OCI-LY3 (cell line): ENCODE results near the gene MNDA.

ENCODE experiments used
- H2AFZ ChIP-seq: fragments of 200-600, 300-600 bp; shearing (Covaris generic); 2 replicates; pipeline ENCODE4 v1.6.0; 2014; ENCODE audit warnings: antibody characterized with exemption, low read depth, low read length
- H3K27ac ChIP-seq: fragments of 200-600, 300-600 bp; sonication (generic); 2 replicates; pipeline ENCODE4 v1.5.1; 2014; ENCODE audit warnings: mild to moderate bottlenecking, low read length, moderate library complexity, mixed read lengths
- H3K27me3 ChIP-seq: fragments of 200-600, 300-600 bp; sonication (generic); 2 replicates; pipeline ENCODE4 v1.6.1; 2014; ENCODE audit warnings: low read depth, low read length, mixed read lengths
- H3K36me3 ChIP-seq: fragments of 200-600, 300-600 bp; sonication (generic); replicated peaks from 2 replicates; pipeline ENCODE3; 2014; ENCODE audit warnings: low read depth, low read length, mixed read lengths
- H3K4me1 ChIP-seq: fragments of 300-600, 200-600 bp; sonication (generic); 2 replicates; pipeline ENCODE4 v1.6.1; 2014; ENCODE audit warnings: low read length, mixed read lengths
- H3K4me2 ChIP-seq: fragments of 200-600, 300-600 bp; sonication (generic); 2 replicates; pipeline ENCODE4 v1.6.1; 2014; ENCODE audit warnings: low read length, mixed read lengths
- H3K4me3 ChIP-seq: fragments of 300-600, 200-600 bp; sonication (generic); 2 replicates; pipeline ENCODE4 v1.5.1; 2014; ENCODE audit warnings: antibody characterized with exemption, mild to moderate bottlenecking, low read length, moderate library complexity
- H3K79me2 ChIP-seq: fragments of 300-600, 200-600 bp; shearing (Covaris generic); 2 replicates; pipeline ENCODE4 v1.6.1; 2014; ENCODE audit warnings: mild to moderate bottlenecking, low read length, mixed read lengths
- H3K9ac ChIP-seq: fragments of 300-600, 200-600 bp; shearing (Covaris generic); 2 replicates; pipeline ENCODE4 v1.6.0; 2014; ENCODE audit warnings: mild to moderate bottlenecking, low read length, moderate library complexity
- H3K9me3 ChIP-seq: fragments of 200-600, 300-600 bp; shearing (Covaris generic); 2 replicates; pipeline ENCODE4 v1.6.1; 2014; ENCODE audit warnings: low read length, mixed read lengths; ENCODE audit not compliant: insufficient read depth
- H4K20me1 ChIP-seq: fragments of 200-600, 300-600 bp; sonication (generic); 2 replicates; pipeline ENCODE4 v1.6.1; 2016; ENCODE audit warnings: low read length, mixed read lengths; ENCODE audit not compliant: insufficient read depth
- CTCF ChIP-seq: fragments of 200-600, 300-600 bp; sonication (generic); IDR thresholded peaks from 2 replicates; pipeline ENCODE4 v1.5.1; 2014; ENCODE audit warnings: antibody characterized with exemption, low read length, low read depth
- EZH2phosphoT487 ChIP-seq: fragments of 200-600 bp; shearing (Covaris generic); IDR thresholded peaks from 2 replicates; pipeline ENCODE4 v1.6.1; 2018; ENCODE audit warnings: antibody characterized with exemption, mixed run types, low read depth

Gene MNDA

GRCh38 chr1:158806916-158807536, 24.1 kb upstream of the MNDA start:
- H3K4me3 ChIP-seq: no peak overlapping the region
- H3K36me3 ChIP-seq: no peaks in the 10 kb centered on the region
- H3K4me1 ChIP-seq: peaks cover 16% of the 10 kb centered on the region
- no peaks in the 10 kb centered on the region for H4K20me1 ChIP-seq
- no peak overlapping the region for H3K27ac ChIP-seq
- H3K9me3 ChIP-seq: no peaks in the 10 kb centered on the region
- H2AFZ ChIP-seq: no peak overlapping the region
- H3K79me2 ChIP-seq: no peaks in the 10 kb centered on the region
- H3K27me3 ChIP-seq: no peaks in the 10 kb centered on the region
- TF ChIP-seq CTCF (no peak), EZH2phosphoT487 (no peak)
- H3K4me2 ChIP-seq: no peak overlapping the region
- H3K9ac ChIP-seq: no peak overlapping the region

DNA sequence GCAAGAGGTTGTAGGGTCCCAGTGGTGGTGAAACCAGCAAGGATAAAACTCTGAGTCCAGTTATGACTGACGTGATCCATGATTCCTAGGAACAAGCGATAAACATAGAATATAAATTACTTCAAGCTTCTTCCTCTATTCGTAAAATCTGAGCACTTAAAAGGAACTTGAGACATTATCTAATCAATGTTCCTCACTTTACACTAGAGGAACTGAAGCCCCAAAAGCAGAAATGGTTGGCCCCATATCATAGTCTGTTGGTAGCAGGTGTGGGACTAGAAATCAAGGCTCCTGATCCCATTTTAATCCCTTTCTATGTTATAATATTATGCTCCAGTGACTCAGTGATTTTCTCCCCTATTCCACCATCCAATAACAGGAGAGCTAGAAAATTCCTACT, 21.9 kb upstream of the MNDA start:
- no peaks in the 10 kb centered on the region for H3K36me3 ChIP-seq
- H3K9ac ChIP-seq: no peak overlapping the region
- no peak overlapping the region for H3K4me3 ChIP-seq
- H2AFZ ChIP-seq: no peak overlapping the region
- H4K20me1 ChIP-seq: no peaks in the 10 kb centered on the region
- peaks cover 16% of the 10 kb centered on the region for H3K4me1 ChIP-seq
- H3K27me3 ChIP-seq: no peaks in the 10 kb centered on the region
- H3K9me3 ChIP-seq: no peaks in the 10 kb centered on the region
- H3K79me2 ChIP-seq: no peaks in the 10 kb centered on the region
- peak overlapping the region; percentile 6 for H3K4me2 ChIP-seq
- TF ChIP-seq CTCF: no peak
- TF ChIP-seq EZH2phosphoT487: no peak
- H3K27ac ChIP-seq: 0 out of 2 replicates have a peak overlapping the region, but pooled peaks have one; percentile 1

DNA sequence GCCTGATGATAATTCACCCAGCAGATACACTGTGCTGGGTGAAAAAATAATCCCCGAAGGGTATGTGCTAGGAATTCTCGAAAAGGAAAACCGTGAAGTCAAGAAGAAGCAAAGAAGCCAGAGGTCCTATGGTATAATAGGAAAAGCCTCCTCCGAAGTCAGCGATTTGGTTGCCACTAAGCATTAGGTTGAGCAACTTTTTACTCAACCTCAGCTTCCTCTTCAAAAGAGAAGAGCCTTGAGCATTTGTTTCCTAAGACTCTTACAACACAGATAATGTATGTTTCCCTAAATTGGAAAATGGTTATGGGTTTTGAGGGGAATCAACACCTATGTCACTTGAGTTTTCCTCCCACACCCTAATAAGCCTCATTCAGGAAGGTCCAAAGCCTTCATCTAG, 21.3 kb upstream of the MNDA start:
- no peak overlapping the region for H3K27ac ChIP-seq
- H2AFZ ChIP-seq: no peak overlapping the region
- no peaks in the 10 kb centered on the region for H4K20me1 ChIP-seq
- H3K4me1 ChIP-seq: peaks cover 16% of the 10 kb centered on the region
- no peak overlapping the region for H3K4me3 ChIP-seq
- no peak overlapping the region for H3K4me2 ChIP-seq
- no peak for TF ChIP-seq EZH2phosphoT487
- no peak for TF ChIP-seq CTCF
- H3K36me3 ChIP-seq: no peaks in the 10 kb centered on the region
- no peaks in the 10 kb centered on the region for H3K79me2 ChIP-seq
- H3K9me3 ChIP-seq: no peaks in the 10 kb centered on the region
- no peaks in the 10 kb centered on the region for H3K27me3 ChIP-seq
- H3K9ac ChIP-seq: no peak overlapping the region

GRCh38 chr1:158810311-158810710, 20.8 kb upstream of the MNDA start:
- Histone ChIP-seq H3K4me1 (peaks cover 16% of the 10 kb centered on the region), H3K27ac (no peak overlapping the region), H3K9me3 (no peaks in the 10 kb centered on the region), H3K79me2 (no peaks in the 10 kb centered on the region), H3K4me3 (no peak overlapping the region), H4K20me1 (no peaks in the 10 kb centered on the region), H3K36me3 (no peaks in the 10 kb centered on the region), H2AFZ (no peak overlapping the region), H3K27me3 (no peaks in the 10 kb centered on the region), H3K4me2 (no peak overlapping the region), H3K9ac (no peak overlapping the region)
- TF ChIP-seq EZH2phosphoT487: no peak
- no peak for TF ChIP-seq CTCF
